Gastroesophageal sphincter (tissue), 3 donors: Measurements from ENCODE around the gene EXD3.

ENCODE experiments used
- POLR2AphosphoS5 ChIP-seq: sonication (generic); formaldehyde crosslinking; IDR thresholded peaks from one replicate; pipeline ENCODE4 v1.6.1; 2017; ENCODE audit warnings: antibody characterized with exemption
- TF ChIP-seq, protein P1 (sequence below), 4 experiments: fragments of 200-600 bp in 2 of 4; fragments of 450-650 bp in 2 of 4; sonication (generic) in 1 of 4; IDR thresholded peaks; one replicate each; pipeline ENCODE4 v1.5.1; 2017 to 2019; ENCODE audit warnings: antibody characterized with exemption in 4 of 4, mild to moderate bottlenecking in 2 of 4, moderate library complexity in 2 of 4

DNA sequence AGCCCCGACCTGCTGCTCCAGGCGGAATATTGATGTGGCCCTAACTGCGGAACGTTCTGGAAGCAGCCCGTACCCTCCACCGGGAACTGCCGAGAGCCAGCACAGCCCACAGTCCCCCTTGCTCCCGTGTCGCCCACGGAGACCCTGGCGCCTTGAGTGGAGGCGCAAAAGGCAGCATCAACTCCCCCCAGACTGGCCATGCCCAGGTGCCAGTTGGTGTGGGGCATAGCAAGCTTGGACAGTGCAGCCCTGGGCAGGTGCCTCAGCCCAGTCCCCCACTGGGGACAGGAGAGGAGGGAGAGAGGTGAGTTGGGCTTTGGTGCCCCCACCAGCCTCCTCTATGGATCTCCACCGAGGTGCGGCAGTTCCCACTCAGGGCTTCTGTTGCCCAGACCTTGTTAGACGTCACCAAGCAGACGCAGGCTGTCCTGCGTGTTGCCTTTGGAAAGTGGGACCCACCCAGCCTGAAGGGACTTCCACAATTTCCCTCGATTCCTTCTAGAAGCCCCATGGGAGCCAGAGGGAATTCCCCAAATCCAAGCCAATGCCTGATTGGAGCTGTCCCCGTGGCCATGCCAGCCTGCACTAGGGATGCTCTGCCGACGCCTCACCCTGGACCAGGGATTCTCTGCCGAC lies 101.1 kb downstream of the EXD3 start:
- TF ChIP-seq, protein P1, sequence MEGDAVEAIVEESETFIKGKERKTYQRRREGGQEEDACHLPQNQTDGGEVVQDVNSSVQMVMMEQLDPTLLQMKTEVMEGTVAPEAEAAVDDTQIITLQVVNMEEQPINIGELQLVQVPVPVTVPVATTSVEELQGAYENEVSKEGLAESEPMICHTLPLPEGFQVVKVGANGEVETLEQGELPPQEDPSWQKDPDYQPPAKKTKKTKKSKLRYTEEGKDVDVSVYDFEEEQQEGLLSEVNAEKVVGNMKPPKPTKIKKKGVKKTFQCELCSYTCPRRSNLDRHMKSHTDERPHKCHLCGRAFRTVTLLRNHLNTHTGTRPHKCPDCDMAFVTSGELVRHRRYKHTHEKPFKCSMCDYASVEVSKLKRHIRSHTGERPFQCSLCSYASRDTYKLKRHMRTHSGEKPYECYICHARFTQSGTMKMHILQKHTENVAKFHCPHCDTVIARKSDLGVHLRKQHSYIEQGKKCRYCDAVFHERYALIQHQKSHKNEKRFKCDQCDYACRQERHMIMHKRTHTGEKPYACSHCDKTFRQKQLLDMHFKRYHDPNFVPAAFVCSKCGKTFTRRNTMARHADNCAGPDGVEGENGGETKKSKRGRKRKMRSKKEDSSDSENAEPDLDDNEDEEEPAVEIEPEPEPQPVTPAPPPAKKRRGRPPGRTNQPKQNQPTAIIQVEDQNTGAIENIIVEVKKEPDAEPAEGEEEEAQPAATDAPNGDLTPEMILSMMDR (IDR thresholded peaks at IDR 0.05): no peak
- no peak for TF ChIP-seq POLR2AphosphoS5
